RCC 7860 (cell line): ENCODE results near the gene CCDC28A.
"Not testable (repeated sequence)": the region's sequence is repeated elsewhere in the genome, so short reads cannot be mapped to it uniquely, and the experiment has no call there.

Experiments
- DNase-seq: peaks from one replicate; pipeline ENCODE4 v3.0.0-alpha.2; 2015; ENCODE audit warnings: low spot score
- FAIRE-seq: peaks from 2 replicates; lab custom pipeline; 2012; peaks lifted over from hg19 to GRCh38; lab: Jason Lieb, UNC

The CCDC28A gene

GRCh38 chr6:138773177-138774091 lies at the start of gene CCDC28A:
Gene CCDC28A (plus strand): TSS chr6:138773769. CDS start chr6:138776121, 2,352 bp downstream.
- DNase-seq (peak; percentile 82), FAIRE-seq (peak; percentile 82)

- DNase-seq, result no peak
- no peak for FAIRE-seq
Measured at GRCh38 chr6:138724015-138724414, 49.6 kb upstream of the CCDC28A start.

- DNase-seq, result no peak
- FAIRE-seq, result no peak
Measured at GRCh38 chr6:138726066-138726756, 47.4 kb upstream of the CCDC28A start.

GRCh38 chr6:138726757-138727097 lies 46.8 kb upstream of the CCDC28A start:
- DNase-seq, result no peak
- FAIRE-seq, result no peak

GRCh38 chr6:138727182-138727581 lies 46.4 kb upstream of the CCDC28A start:
- DNase-seq, result no peak
- no peak for FAIRE-seq

GRCh38 chr6:138728662-138729061 lies 44.9 kb upstream of the CCDC28A start:
- FAIRE-seq, result no peak
- no peak for DNase-seq

- DNase-seq, FAIRE-seq: not testable (repeated sequence)
Measured at GRCh38 chr6:138730037-138730436, 43.5 kb upstream of the CCDC28A start.

- no peak for DNase-seq
- no peak for FAIRE-seq
Measured at GRCh38 chr6:138734585-138734984, 39.0 kb upstream of the CCDC28A start.

GRCh38 chr6:138736640-138737039 lies 36.9 kb upstream of the CCDC28A start:
- DNase-seq (no peak), FAIRE-seq (no peak)

GRCh38 chr6:138752017-138752416 lies 21.6 kb upstream of the CCDC28A start:
- no peak for FAIRE-seq

GRCh38 chr6:138757136-138757535 lies 16.4 kb upstream of the CCDC28A start:
- DNase-seq, result no peak
- no peak for FAIRE-seq

More at GRCh38 chr6:138752017-138752416, 21.6 kb upstream of the CCDC28A start:
- no peak for DNase-seq

- DNase-seq, result no peak
- FAIRE-seq, result peak; percentile 85
Measured at GRCh38 chr6:138765896-138766655, 7.5 kb upstream of the CCDC28A start.

- no peak for DNase-seq
- no peak for FAIRE-seq
Measured at GRCh38 chr6:138769102-138769676, 4.4 kb upstream of the CCDC28A start.

GRCh38 chr6:138772596-138773176 lies 883 bp upstream of the CCDC28A start:
- no peak for DNase-seq

GRCh38 chr6:138774370-138774769 lies 801 bp downstream of the CCDC28A start:
- DNase-seq, result no peak
- FAIRE-seq, result no peak

More at GRCh38 chr6:138772596-138773176, 883 bp upstream of the CCDC28A start:
- no peak for FAIRE-seq

- no peak for FAIRE-seq
- DNase-seq, result no peak
Measured at GRCh38 chr6:138776659-138777058, 3.1 kb downstream of the CCDC28A start.

GRCh38 chr6:138778331-138778730 lies 4.8 kb downstream of the CCDC28A start:
- DNase-seq (no peak), FAIRE-seq (no peak)

- DNase-seq (no peak), FAIRE-seq (no peak)
Measured at GRCh38 chr6:138782243-138782642, 8.7 kb downstream of the CCDC28A start.

GRCh38 chr6:138785079-138785478 lies 11.5 kb downstream of the CCDC28A start:
- FAIRE-seq, result no peak
- no peak for DNase-seq

- no peak for FAIRE-seq
- DNase-seq, result no peak
Measured at GRCh38 chr6:138785980-138786379, 12.4 kb downstream of the CCDC28A start.
